OCI-M1 (cell line): ENCODE measurements around the gene SESTD1.
A peak's percentile ranks its signal among the peaks of the same experiment; 100 is the strongest.
"Not testable (repeated sequence)": the region's sequence is repeated elsewhere in the genome, so short reads cannot be mapped to it uniquely, and the experiment has no call there.

Experiments used
- DNase-seq: peaks from one replicate; lab custom pipeline; 2025; lab: John Stamatoyannopoulos, UW

The SESTD1 gene

GRCh38 chr2:179268277-179268925 is 3.8 kb upstream of the SESTD1 start:
- DNase-seq: peak; percentile 82

DNA sequence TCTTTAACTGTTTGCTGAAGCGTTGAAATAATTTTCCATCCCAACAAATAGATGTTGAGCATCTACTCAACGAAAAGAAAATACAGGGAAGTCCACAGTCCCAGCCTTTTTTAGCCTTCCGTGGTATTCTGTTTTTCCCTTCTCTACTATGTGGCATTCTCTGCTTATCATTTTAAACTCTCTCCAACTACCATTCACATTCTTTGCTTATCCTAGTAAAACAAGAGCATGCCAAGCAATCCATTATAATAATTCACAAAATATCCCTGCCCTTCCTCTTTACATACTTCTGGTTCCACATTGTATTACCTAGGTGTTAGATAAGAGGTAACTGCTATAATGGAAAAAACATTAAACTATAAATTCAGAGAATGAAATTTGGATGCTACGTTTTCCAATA is 1.6 kb upstream of the SESTD1 start:
- DNase-seq: no peak

DNA sequence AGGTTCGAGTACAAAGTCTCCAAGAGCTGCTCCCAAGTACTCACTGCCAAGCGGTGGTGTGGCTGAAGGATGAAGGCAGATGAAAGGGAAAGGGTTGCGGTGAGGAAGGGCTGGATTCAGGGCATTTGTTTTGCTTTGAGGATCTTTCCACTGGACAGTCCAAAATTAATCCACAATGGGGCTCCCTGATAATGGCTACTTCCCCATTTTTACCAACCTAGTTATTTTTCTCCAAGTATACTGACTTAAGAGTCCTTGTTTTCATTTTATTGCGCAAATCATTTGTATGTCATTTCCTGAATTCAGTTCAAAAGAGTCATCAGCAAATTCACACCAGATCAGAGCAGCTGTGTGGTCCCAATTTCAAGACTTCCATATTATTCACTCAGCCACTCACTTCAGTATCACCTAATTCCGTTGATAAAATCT is 464 bp upstream of the SESTD1 start:
- peak; percentile 80 for DNase-seq

DNA sequence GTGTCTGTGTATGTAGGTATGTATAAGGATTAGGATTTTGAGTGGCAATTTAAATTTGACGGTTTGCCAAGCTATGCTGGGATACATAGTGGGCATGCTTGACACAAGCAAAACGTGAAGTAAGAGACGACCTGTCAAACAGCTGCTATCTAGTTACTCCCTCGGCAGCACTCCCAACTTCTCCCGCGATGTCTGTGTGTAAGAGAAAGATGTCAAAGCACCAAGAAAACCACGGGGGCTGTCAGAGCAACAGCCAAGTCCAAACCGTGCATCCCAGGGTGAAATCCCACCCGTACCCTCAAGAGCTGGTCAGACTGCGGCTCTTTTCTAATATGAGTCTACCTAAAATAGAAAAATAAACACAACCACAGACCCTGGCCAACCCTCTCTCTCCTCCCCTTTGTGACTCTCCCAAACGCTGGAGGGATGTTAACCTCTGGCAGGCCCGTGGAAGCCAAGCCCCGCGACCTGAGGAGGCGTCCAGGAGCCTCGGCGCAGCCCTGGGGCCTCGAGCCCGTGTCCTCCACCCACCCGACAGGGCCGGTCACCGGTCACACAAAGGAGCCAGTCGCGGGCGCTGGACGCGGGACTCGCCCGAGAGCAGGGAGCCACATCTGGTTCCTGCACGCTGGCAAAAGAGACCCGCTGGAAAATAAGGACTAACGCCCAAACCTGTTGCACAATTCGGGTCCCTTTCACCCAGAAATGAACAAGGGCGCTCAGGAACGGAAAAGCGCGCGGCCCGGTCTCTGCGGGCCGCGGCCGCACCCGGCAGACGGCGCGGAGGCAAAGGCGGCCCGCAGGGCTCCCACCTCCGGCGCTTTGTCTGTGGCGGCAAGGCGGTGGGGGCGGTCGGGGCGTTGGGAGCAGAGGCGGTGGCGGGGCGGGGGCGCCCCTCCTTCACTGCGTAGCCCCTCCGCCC is 925 bp downstream of the SESTD1 start:
- peak; percentile 61 for DNase-seq

- DNase-seq: no peak
Observed at GRCh38 chr2:179263015-179263414, 1.6 kb downstream of the SESTD1 start.

GRCh38 chr2:179262077-179262660 is 2.5 kb downstream of the SESTD1 start:
- DNase-seq: no peak

DNA sequence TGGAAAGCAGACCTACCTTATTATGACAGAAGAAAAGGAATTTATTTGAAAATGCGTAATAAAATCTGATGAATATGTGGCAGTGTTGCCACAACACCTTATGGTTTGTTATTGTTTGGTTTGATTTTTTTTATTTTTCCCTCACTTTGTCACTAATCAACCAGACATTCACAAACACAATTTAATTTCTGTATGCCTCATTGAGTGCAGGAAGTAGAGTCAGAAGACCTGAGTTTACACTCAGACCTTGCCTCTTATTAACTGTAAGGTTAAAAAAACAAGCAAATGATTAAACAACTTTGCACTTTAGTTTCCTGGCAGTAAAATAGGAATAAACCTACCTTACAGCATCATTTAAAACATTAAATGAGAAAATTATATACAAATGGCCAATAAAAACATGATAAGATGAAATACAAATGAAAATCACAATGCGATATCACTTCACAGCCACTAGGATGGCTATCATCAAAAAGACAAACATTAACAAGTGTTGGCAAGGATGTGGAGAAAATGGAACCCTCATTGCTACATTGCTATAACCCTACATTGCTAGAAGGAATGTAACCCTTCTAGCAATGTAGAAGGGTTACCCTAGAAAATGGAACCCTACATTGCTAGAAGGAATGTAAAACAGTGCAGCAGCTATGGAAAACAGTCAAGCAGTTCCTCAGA is 3.3 kb downstream of the SESTD1 start:
- DNase-seq: no peak

DNA sequence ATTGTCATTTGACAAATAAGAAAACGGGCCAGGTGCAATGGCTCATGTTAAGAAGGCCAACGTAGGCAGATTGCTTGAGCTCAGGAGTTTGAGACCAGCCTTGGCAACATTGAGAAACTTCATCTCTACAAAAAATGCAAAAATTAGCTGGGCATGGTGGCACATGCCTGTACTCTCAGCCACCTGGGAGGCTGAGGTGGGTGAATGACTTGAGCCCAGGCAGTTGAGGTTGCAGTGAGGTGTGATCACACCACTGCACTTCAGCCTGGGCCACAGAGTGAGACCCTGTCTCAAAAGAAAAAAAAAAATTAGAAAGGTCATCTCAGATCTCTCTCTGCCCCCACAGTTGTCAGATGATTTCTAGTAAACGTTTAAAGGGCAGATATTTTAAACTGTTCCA is 4.4 kb downstream of the SESTD1 start:
- no peak for DNase-seq

DNA sequence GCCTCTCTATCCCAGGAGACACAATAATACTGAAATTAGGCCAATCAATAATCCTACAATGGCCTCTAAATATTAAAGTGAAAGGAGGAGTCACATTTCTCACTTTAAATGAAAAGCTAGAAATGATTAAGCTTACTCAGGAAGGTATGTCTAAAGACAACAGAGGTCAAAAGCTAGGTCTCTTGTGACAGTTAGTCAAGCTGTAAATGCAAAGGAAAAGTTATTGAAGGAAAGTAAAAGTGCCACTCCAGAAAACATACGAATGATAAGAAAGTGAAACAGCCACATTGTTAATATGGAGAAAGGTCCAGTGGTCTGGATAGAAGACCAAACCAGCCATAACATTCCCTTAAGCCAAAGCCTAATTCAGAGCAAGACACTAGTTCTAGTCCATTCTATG is 9.5 kb downstream of the SESTD1 start:
- no peak for DNase-seq

- DNase-seq: peak; percentile 28
Observed at GRCh38 chr2:179253226-179253625, 11.4 kb downstream of the SESTD1 start.

DNA sequence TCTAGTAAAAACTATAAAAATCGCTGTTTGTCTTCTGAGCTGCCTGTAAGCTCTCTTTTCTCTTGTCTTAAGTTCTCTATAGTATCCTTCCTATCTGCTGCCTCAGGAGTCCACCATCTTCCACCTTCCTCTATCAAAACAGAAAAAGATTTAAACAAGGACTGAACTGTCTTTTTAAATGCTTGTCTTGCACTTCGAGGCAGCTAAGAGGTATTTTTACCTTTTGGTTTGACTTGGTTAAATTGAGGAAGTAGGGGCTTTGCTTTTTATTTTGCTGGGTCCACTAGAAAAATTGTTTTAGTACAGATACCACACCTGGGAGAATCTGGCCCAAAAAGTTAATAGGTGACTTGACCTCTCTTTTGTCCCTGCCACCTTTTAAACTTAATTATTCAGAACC is 12.2 kb downstream of the SESTD1 start:
- DNase-seq: peak; percentile 43

GRCh38 chr2:179251870-179252269 is 12.8 kb downstream of the SESTD1 start:
- DNase-seq: no peak

DNA sequence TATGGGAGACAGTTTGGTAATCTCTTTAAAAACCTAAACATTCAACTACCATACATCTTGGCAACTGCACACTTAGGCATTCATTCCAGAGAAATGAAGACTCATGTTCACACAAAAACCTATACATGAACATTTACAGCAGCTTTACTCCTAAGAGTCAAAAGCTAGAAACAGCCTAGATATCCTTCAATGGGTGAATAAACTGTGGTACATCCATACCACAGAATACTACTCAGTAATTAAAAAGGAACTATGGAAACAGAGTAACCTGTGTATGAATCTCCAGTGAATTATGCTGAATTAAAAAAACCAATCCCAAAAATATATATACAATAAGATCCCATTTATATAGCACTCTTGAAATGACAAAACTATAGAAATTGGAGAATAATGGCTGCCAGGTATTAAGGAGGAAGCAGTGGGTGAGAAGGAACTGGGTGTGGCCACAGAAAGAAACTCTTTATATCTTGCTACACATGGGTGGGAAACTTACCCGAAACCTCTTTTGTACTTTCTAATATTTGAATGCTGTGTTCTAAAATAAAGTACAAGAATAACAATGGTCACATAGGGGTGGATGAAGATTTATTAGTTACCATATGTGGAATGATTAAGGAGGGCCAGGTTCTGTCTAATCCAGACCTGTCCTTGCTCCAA is 13.7 kb downstream of the SESTD1 start:
- no peak for DNase-seq

GRCh38 chr2:179250095-179250494 is 14.5 kb downstream of the SESTD1 start:
- DNase-seq: peak; percentile 27

GRCh38 chr2:179248024-179248348 is 16.6 kb downstream of the SESTD1 start:
- DNase-seq: peak; percentile 59

GRCh38 chr2:179247318-179248023 is 17.2 kb downstream of the SESTD1 start:
- peak; percentile 59 for DNase-seq

DNA sequence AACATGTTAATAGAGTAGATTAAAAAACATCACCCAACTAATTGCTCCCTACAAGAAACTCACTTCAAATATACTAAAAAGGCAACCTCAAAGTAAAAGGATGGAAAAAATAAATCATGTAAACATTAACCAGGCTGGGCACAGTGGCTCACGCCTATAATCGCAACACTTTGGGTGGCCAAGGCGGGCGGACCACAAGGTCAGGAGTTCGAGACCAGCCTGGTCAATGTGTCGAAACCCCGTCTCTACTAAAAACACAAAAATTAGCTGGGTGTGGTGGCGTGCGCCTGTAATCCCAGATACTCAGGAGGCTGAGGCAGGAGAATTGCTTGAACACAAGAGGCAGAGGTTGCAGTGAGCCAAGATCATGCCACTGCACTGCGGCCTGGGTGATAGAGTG is 18.8 kb downstream of the SESTD1 start:
- DNase-seq: not testable (repeated sequence)

- no peak for DNase-seq
Observed at GRCh38 chr2:179243046-179243445, 21.6 kb downstream of the SESTD1 start.

- DNase-seq: peak; percentile 56
Observed at GRCh38 chr2:179240481-179241451, 23.9 kb downstream of the SESTD1 start.

DNA sequence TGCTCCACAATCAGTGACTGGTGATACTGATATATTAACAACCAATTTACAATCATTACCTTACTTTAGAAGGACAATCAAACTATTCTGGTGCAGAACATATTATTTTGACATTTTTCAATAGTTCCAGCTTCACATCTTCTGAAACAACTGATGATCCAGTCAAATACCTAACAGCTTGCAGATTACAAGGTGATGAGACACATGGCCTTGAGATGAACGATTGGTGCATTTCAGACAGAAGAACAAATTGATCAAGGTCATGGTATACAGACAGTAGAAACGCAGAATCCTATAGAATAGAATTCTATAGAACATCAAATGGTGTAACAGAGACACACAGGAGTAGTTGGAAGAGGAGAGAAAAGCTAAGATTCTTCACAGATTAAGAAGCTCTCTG is 24.8 kb downstream of the SESTD1 start:
- no peak for DNase-seq
